NCI-H1105 (cell line): Measurements from ENCODE around the gene SLC22A23.
"Not testable (repeated sequence)": the region's sequence is repeated elsewhere in the genome, so short reads cannot be mapped to it uniquely, and the experiment has no call there.

Experiments
- DNase-seq: peaks from one replicate; lab custom pipeline; 2025; lab: John Stamatoyannopoulos, UW

Gene SLC22A23

GRCh38 chr6:3385181-3385580, 71.7 kb downstream of the SLC22A23 start:
- DNase-seq, result not testable (repeated sequence)

DNA sequence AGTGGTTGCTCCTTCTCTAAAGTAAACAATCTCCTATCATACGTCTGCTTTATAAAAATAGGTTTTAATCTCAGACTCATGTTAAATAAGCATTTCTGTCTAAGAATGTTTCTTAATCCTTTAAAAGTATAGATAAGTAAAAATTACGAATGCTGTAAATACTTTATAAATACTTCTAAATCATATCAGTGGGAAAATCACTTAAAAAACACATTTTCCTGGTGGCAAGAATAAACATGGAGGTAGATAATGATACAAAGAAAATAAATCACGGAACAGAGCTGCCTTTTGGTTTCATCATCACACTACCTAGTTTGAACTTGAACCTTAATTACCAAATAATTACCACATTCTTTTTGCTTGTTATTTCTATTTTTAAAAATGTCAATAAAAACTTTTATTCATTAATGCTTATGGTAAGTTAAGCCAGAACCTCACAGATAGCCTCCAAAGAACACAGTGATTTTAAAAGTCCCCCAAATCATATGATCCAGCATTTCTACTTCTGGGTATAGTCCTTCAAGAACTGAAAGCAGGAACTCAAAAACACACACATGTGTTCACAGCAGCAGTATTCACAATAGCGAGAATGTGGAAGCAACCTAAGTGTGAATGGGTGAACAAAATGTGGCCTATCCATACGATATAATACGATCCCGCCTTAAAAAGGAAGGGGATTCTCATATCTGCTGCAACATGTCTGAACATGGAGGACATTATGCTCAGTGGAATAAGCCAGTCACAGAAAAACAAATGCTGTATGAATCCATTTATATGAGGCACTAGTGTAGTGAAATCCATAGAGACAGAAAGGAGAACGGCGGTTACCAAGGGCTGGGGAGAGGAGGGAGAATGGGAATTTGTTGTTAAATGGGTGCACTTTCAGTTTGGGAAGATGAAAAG, 72.4 kb downstream of the SLC22A23 start:
- no peak for DNase-seq

- DNase-seq, result no peak
These were observed 73.3 kb downstream of the SLC22A23 start for GRCh38 chr6:3383525-3383924.

DNA sequence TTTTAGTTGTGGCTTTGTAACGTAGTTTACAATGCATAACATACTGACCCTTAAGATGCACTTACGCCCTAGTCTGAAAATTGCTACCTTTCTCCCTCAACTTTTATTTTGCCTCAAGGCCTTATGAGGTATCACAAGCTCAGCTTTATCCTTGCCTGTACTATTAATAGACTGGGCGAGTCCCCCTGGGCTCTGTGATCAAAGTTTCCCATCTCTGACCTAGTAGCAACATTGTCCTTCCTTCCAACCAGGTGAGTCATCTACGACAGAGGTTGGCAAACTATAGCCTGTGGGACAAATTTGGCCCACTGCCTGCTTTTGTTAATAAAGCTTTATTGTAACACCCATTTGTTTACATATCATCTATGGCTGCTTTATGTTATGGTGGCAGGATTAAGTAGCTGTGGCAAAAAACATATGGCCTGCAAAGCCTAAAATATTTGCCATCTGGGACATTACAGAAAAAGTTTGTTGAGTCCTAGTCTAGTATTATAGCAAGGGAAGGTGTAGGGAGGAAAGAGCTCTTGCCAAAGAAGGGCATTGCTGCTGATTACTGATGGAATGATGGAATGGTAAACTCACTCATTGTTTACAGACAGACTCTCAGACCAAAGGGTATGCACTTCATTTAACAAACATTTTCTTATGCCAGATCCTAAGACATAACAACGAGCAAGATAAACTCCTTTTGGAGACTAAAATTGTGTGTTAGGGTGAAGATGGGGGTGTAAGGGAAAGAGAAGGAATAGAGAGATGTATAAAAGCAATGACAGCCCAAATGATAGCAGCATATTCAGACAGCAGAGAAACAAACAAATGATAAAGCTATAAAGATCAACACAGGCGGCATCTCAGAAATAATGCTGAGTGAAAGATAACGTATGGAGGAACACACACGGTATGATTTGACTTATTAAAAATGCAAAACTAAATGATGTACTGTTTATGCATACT, 74.2 kb downstream of the SLC22A23 start:
- no peak for DNase-seq

- no peak for DNase-seq
These were observed 75.5 kb downstream of the SLC22A23 start for GRCh38 chr6:3381233-3381921.

GRCh38 chr6:3380344-3381232, 76.3 kb downstream of the SLC22A23 start:
- DNase-seq, result peak; percentile 14

DNA sequence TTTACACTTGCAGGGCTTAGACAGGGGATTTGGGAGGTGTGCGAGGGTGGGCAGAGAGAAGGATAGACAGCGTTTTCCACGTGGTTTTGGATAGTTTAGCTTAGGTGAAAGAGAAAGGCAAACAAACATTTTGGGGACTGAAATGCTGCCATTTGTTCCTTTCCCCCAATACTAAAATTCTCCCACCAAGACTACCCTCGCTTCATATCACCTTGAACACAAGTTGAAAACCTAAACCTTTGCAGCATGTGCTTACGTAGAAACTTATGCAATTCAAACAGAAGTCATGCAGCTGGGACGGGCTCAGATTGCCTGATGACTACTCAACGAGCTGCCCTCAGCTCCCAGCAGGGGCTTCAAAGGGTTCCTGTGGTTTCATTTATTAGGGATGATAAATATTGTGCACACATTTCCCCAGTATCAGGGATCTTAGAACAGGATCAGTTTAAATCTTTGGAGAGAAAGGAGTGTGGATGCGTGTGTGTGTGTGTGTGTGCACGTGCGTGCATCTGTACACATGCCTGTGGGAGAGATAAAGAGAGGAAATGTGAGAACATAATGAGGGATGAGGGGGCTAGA, 77.3 kb downstream of the SLC22A23 start:
- no peak for DNase-seq

GRCh38 chr6:3378808-3379207, 78.0 kb downstream of the SLC22A23 start:
- DNase-seq, result not testable (repeated sequence)

- DNase-seq, result not testable (repeated sequence)
These were observed 78.5 kb downstream of the SLC22A23 start for GRCh38 chr6:3378398-3378782.

DNA sequence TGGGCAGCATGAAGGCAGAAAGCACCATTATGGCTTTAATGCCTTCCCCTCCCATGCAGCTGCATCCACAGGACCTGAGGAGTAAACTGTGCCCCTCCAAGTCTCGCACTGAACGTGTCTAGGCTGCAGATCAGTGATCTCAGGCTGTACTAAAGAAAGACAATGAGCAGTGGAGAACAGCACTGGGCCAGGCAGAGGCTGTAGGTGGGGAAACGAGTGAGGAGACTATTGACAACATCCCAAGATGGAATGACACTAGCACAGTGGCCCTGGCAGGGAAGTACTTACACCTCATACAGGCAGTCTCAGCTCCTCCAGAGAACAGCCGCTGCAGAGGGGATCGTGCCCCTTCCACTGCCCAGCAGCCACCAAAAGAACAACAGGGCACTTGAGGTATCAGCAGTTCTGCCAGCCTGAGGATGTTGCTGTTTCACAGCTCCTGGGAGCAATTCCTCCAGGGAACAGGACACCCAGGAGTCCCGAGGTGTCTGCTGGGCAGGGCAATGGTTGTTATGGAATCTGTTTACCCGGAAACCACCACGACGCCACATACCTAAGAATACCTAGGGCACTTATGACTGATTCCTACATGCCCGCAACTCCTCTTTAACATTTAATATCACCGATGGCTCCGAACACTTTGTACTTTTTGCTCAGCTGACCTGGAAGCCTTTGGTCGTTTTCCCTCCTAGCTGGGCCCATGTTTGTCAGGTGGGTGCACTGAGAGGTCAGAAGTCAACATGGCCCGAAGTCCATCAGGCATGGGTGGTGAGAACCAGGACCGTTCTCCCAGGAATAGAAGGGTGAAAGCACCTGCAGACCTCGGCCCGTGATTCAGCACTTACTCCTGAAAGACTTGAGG, 79.1 kb downstream of the SLC22A23 start:
- DNase-seq, result no peak

- no peak for DNase-seq
These were observed 79.8 kb downstream of the SLC22A23 start for GRCh38 chr6:3376893-3377535.

DNA sequence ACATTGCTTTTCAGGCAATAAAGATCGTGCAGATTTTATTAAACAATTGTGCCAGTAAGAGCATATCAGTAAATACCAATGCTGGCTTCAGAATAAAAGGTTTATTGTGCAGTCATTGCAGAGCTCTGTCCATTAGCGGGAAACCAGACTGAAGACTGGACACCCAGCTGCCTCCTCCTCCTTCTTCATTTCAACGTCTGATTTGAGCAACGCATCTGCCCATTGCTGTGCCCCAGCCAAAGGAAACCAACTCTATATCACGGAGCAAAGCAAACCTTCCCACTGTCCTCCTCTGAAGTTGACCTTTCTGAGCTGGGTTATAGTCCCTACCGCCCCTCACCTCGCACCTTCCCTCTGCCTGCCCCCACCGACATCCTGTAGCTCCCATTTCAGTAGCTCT, 80.8 kb downstream of the SLC22A23 start:
- DNase-seq, result no peak

DNA sequence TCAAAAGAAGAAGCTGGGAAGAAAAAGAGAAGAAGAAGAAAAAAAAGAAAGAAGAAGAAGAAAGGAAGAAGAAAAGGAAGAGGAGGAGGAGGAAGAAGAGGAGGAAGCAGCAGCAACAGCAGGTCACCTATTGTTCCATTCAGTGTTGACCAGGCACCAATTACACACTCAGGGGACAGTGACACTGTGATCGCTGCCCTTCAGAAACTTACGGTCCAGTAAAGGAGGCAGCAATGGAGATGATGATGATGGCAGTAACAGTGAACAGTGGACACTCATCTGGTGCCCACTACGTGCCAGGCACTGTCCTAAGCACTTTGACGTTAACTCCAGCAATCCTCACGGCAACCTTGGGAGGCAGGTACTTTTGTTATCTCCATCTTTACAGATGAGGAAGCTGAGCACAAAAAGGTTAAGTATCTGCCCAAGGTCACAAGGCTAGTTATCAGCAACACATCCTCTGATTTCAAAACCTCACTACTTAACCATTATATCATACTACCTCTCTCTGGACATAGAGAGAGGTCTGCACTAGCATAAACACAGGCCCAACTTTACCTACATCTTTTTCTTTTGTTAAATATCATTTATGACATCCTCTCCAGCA, 83.2 kb downstream of the SLC22A23 start:
- no peak for DNase-seq

- DNase-seq, result no peak
These were observed 83.8 kb downstream of the SLC22A23 start for GRCh38 chr6:3372912-3373554.

- no peak for DNase-seq
These were observed 84.5 kb downstream of the SLC22A23 start for GRCh38 chr6:3372184-3372846.

GRCh38 chr6:3371222-3371949, 85.5 kb downstream of the SLC22A23 start:
- no peak for DNase-seq
